Neural progenitor cell (in vitro differentiated cells): ENCODE data around the gene KLF13.

Experiments used
- CTCF ChIP-seq: fragments of 200-600 bp; sonication (generic); IDR thresholded peaks from 2 replicates; pipeline ENCODE4 v1.5.1; 2017; ENCODE audit warnings: antibody characterized with exemption, mild to moderate bottlenecking
- EZH2phosphoT487 ChIP-seq: fragments of 200-600 bp; sonication (generic); IDR thresholded peaks from 2 replicates; pipeline ENCODE4 v1.6.1; 2017; ENCODE audit warnings: antibody characterized with exemption

GRCh38 chr15:31367021-31367729, 40.5 kb downstream of the KLF13 start:
- no peak for TF ChIP-seq CTCF
- no peak for TF ChIP-seq EZH2phosphoT487
